Body of pancreas (tissue), 4 donors: ENCODE measurements around the gene MADCAM1.

Experiments
- CTCF ChIP-seq, 7 experiments: fragments of 450-650 bp in 4 of 7; fragments of 200-600 bp in 3 of 7; sonication (generic) in 3 of 7; IDR thresholded peaks; one replicate each; pipeline ENCODE4 v1.5.1; 2016 to 2019; ENCODE audit warnings: antibody characterized with exemption in 7 of 7
- POLR2A ChIP-seq, 3 donors: fragments of 450-650 bp; IDR thresholded peaks; one replicate each; pipeline ENCODE4 v1.6.1; 2016; ENCODE audit warnings: antibody characterized with exemption in 3 of 3, mild to moderate bottlenecking in 2 of 3

GRCh38 chr19:474126-475078, 21.9 kb upstream of the MADCAM1 start:
- TF ChIP-seq CTCF (IDR thresholded peaks at IDR 0.05) (no peak), POLR2A (IDR thresholded peaks at IDR 0.05) (no peak)
